AG09309 (cell line): ENCODE data around the gene PRC1.

ENCODE experiments used
- DNase-seq: peaks from one replicate; pipeline ENCODE4 v3.0.0-alpha.2; 2010; ENCODE audit warnings: low read depth
- H3K4me3 ChIP-seq: 2 replicates; pipeline ENCODE4 v1.5.1; 2011; ENCODE audit warnings: mild to moderate bottlenecking, low read depth, low read length, moderate library complexity; ENCODE audit not compliant: control insufficient read depth
- CTCF ChIP-seq: IDR thresholded peaks from 2 replicates; pipeline ENCODE4 v1.5.1; 2011; ENCODE audit warnings: mild to moderate bottlenecking, low read depth, low read length, inconsistent platforms; ENCODE audit not compliant: insufficient read depth, control insufficient read depth; ENCODE audit errors: missing control alignments

The PRC1 gene

DNA sequence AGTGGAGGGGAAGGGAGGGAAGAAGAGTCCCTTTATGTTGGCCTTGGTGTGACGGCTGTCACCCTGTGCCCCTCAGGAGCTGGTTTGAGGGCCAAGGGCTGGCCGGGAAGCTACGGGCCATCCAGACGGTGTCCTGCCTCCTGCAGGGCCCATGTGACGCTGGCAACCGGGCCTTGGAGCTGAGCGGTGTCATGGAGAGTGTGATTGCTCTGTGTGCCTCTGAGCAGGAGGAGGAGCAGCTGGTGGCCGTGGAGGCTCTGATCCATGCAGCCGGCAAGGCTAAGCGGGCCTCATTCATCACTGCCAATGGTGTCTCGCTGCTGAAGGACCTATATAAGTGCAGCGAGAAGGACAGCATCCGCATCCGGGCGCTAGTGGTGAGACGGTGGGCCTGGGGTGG, 47.8 kb downstream of the PRC1 start:
- H3K4me3 ChIP-seq = no peak overlapping the region
- no peak for DNase-seq
- TF ChIP-seq CTCF = no peak

DNA sequence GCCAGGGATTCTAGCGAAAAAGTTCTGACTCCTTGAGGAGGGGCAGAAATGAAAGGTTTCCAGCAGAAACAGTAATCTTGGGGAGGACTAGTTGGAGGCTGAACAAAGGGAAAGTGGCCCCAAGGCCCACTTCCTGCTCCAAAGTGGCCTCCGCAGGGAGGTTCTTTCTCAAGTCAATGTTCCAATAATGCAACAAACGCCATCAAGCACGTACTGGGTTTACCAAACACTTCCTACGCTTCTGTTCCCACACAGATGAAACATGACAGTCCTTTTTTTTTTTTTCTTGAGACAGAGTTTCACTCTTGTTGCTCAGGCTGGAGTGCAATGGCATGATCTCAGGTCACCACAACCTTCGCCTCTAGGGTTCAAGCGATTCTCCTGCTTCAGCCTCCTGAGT, 49.2 kb downstream of the PRC1 start:
- TF ChIP-seq CTCF = no peak
- no peak overlapping the region for H3K4me3 ChIP-seq
- DNase-seq = no peak

DNA sequence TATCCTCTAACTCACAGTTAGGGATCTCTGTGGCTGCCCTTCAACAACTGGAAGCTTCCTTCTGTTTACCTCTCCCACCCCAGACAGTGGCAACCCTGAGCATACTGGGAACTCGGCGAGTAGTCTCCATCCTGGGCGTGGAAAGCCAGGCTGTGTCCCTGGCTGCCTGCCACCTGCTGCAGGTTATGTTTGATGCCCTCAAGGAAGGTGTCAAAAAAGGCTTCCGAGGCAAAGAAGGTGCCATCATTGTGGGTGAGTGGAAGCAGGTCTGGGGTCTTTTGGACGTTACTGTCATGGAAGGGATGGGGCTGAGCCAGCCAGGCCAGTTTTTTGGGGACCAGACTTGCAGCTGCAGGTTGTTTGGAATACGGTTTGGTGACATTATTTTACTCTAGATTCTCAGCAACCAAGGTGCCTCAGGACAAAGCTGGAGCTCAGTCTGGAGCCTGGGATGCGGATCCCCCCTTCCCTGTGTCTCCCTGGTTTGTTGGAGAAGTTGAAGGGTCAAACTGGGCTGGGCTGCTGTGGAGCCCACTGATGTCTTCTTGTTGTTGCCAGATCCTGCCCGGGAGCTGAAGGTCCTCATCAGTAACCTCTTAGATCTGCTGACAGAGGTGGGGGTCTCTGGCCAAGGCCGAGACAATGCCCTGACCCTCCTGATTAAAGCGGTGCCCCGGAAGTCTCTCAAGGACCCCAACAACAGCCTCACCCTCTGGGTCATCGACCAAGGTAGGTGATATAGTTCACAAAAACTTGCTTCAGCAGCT, 51.8 kb downstream of the PRC1 start:
- TF ChIP-seq CTCF = no peak
- DNase-seq = no peak
- no peak overlapping the region for H3K4me3 ChIP-seq

DNA sequence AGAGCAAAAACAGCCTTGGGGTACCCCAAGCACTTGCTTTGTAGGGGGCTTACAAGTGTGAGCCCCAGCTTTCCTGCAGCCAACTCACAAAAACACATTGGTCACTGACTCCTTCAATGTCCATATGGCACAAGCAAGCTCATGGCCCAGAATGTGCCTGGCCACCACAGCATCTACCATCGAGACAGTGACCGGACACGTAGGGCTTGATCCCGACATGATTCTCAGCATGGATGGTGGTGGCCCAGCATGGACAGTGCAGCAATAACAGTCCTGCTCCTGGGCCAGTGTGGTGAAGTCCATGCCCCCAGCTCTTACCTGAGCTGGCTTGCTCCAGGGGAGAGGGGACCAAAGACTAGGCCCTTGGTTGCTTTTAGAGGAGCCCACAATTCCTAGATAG, 53.3 kb downstream of the PRC1 start:
- H3K4me3 ChIP-seq = no peak overlapping the region
- TF ChIP-seq CTCF = no peak
- no peak for DNase-seq

DNA sequence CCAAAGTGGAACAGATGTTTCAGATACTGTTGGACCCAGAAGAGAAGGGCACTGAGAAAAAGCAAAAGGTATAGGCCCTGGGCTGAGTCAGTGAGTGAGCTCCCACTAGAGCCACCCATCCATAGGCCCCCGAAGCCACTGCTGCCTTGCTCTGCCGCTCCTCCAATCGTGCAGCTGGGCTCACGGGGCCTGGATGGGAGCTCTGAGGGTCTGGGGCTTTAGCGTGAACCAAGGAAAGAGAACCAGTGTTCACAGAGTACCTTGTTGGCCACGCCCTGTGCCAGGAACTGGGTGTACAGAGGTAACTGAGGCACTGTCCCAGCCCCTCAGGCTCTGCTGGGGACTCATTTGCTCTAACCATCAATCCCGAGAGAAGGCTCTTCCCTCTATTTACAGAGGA, 54.6 kb downstream of the PRC1 start:
- TF ChIP-seq CTCF = no peak
- no peak for DNase-seq
- H3K4me3 ChIP-seq = no peak overlapping the region

DNA sequence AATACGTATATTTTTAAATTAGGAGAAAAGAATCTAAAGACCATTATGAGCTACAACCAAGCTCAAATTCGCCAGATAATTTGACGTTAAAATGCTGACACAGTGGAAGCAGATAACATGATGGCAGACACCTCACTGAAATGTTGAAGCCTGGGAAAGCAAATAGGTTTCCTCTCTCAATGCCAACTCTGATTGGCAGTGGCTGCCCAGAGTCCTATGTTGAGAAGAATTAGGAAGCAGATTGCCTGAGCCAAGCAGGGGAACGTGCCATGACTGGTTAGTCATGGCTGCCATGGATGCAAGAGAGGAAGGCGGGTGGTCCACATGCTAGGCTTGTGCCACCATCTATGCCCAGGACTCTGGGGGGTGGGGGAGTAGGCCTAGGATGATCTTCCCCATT, 56.1 kb downstream of the PRC1 start:
- no peak overlapping the region for H3K4me3 ChIP-seq
- TF ChIP-seq CTCF = no peak
- no peak for DNase-seq

DNA sequence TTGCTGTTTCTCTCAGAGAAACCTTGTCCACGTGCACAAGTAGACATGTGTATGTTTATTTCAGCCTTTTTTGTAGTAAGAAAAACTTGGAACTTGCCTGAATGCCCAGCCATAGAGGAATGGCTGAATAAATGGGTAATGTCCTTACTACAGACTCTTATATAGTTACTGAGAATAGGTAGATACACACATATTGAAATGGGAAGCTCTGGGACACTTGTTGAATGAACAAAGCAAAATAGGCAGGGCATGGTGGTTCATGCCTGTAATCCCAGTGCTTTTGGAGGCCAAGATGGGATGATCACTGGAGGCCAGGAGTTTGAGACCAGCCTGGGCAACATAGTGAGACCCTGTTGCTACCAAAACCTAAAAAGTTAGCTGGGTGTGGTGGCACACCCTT, 57.5 kb downstream of the PRC1 start:
- DNase-seq = no peak
- TF ChIP-seq CTCF = no peak
- no peak overlapping the region for H3K4me3 ChIP-seq
